ENCODE measurements around the gene RABGAP1L. TPM values are rescaled to one million over a fixed set of nuclear protein-coding genes. Genes with fewer than 3 reads are reported as not detected.
"Not testable (repeated sequence)": the region's sequence is repeated elsewhere in the genome, so short reads cannot be mapped to it uniquely, and the experiment has no call there.

Gene RABGAP1L
- total RNA-seq, 2 experiments from 2014 or later = 38.2 to 44.2 TPM

GRCh38 chr1:174519844-174520243 lies 360.5 kb downstream of the RABGAP1L start:
- no peak overlapping the region for H3K4me3 Mint-ChIP-seq
- H3K27ac Mint-ChIP-seq = no peak overlapping the region
- ATAC-seq = no peak
- H3K27me3 Mint-ChIP-seq (ENCODE audit: low read depth) = no peaks in the 10 kb centered on the region
- no peaks in the 10 kb centered on the region for H3K4me1 Mint-ChIP-seq (ENCODE audit: low read depth)
- ChIA-PET POLR2A (no interaction called here), CTCF (no interaction called here)
- H3K9me3 Mint-ChIP-seq (ENCODE audit: insufficient read depth) = peaks cover 12% of the 10 kb centered on the region
- no peaks in the 10 kb centered on the region for H3K36me3 Mint-ChIP-seq (ENCODE audit: low read depth)
- DNase-seq = no peak

GRCh38 chr1:174531751-174532150 lies 372.4 kb downstream of the RABGAP1L start:
- no peak overlapping the region for H3K27ac Mint-ChIP-seq
- CTCF ChIA-PET = no interaction called here
- H3K36me3 Mint-ChIP-seq (ENCODE audit: low read depth) = peaks cover 6% of the 10 kb centered on the region
- peaks cover 37% of the 10 kb centered on the region for H3K9me3 Mint-ChIP-seq (ENCODE audit: insufficient read depth)
- POLR2A ChIA-PET = no interaction called here
- ATAC-seq = no peak
- no peaks in the 10 kb centered on the region for H3K27me3 Mint-ChIP-seq (ENCODE audit: low read depth)
- no peak for DNase-seq
- H3K4me3 Mint-ChIP-seq = no peak overlapping the region
- peaks cover 6% of the 10 kb centered on the region for H3K4me1 Mint-ChIP-seq (ENCODE audit: low read depth)

GRCh38 chr1:174534789-174535188 lies 375.5 kb downstream of the RABGAP1L start:
- Mint-ChIP-seq H3K27ac (no peak overlapping the region), H3K36me3 (ENCODE audit: low read depth) (peaks cover 3% of the 10 kb centered on the region), H3K27me3 (ENCODE audit: low read depth) (no peaks in the 10 kb centered on the region), H3K4me3 (no peak overlapping the region), H3K4me1 (ENCODE audit: low read depth) (no peaks in the 10 kb centered on the region), H3K9me3 (ENCODE audit: insufficient read depth) (peaks cover 22% of the 10 kb centered on the region)
- ATAC-seq = no peak
- POLR2A ChIA-PET = no interaction called here
- no peak for DNase-seq
- CTCF ChIA-PET = no interaction called here

GRCh38 chr1:174535207-174535606 lies 375.9 kb downstream of the RABGAP1L start:
- peaks cover 22% of the 10 kb centered on the region for H3K9me3 Mint-ChIP-seq (ENCODE audit: insufficient read depth)
- H3K27ac Mint-ChIP-seq = no peak overlapping the region
- ChIA-PET CTCF (no interaction called here), POLR2A (no interaction called here)
- H3K4me3 Mint-ChIP-seq = no peak overlapping the region
- peaks cover 4% of the 10 kb centered on the region for H3K36me3 Mint-ChIP-seq (ENCODE audit: low read depth)
- ATAC-seq = no peak
- no peak for DNase-seq
- H3K27me3 Mint-ChIP-seq (ENCODE audit: low read depth) = no peaks in the 10 kb centered on the region
- no peaks in the 10 kb centered on the region for H3K4me1 Mint-ChIP-seq (ENCODE audit: low read depth)

- ATAC-seq; H3K27me3 Mint-ChIP-seq (ENCODE audit: low read depth); H3K4me1 Mint-ChIP-seq (ENCODE audit: low read depth); CTCF ChIA-PET; H3K9me3 Mint-ChIP-seq (ENCODE audit: insufficient read depth); H3K36me3 Mint-ChIP-seq (ENCODE audit: low read depth); POLR2A ChIA-PET; H3K27ac Mint-ChIP-seq; H3K4me3 Mint-ChIP-seq; DNase-seq: not testable (repeated sequence)
These were observed 384.1 kb downstream of the RABGAP1L start for GRCh38 chr1:174543421-174543820.

- DNase-seq (no peak), ATAC-seq (no peak)
- no peak overlapping the region for H3K27ac Mint-ChIP-seq
- H3K27me3 Mint-ChIP-seq (ENCODE audit: low read depth) = no peaks in the 10 kb centered on the region
- ChIA-PET CTCF (no interaction called here), POLR2A (no interaction called here)
- H3K4me3 Mint-ChIP-seq = no peak overlapping the region
- peaks cover 2% of the 10 kb centered on the region for H3K9me3 Mint-ChIP-seq (ENCODE audit: insufficient read depth)
- H3K4me1 Mint-ChIP-seq (ENCODE audit: low read depth) = no peaks in the 10 kb centered on the region
- peaks cover 3% of the 10 kb centered on the region for H3K36me3 Mint-ChIP-seq (ENCODE audit: low read depth)
These were observed 391.0 kb downstream of the RABGAP1L start for GRCh38 chr1:174550296-174550695.

GRCh38 chr1:174556392-174556791 lies 397.1 kb downstream of the RABGAP1L start:
- Mint-ChIP-seq H3K9me3 (ENCODE audit: insufficient read depth) (peaks cover 4% of the 10 kb centered on the region), H3K4me1 (ENCODE audit: low read depth) (no peaks in the 10 kb centered on the region), H3K27ac (no peak overlapping the region), H3K36me3 (ENCODE audit: low read depth) (peaks cover 5% of the 10 kb centered on the region), H3K27me3 (ENCODE audit: low read depth) (no peaks in the 10 kb centered on the region), H3K4me3 (no peak overlapping the region)
- POLR2A ChIA-PET = no interaction called here
- ATAC-seq (no peak), DNase-seq (no peak)
- CTCF ChIA-PET = no interaction called here

- POLR2A ChIA-PET = no interaction called here
- Mint-ChIP-seq H3K27ac (no peak overlapping the region), H3K4me3 (no peak overlapping the region), H3K36me3 (ENCODE audit: low read depth) (no peaks in the 10 kb centered on the region), H3K4me1 (ENCODE audit: low read depth) (no peaks in the 10 kb centered on the region), H3K9me3 (ENCODE audit: insufficient read depth) (peaks cover 3% of the 10 kb centered on the region), H3K27me3 (ENCODE audit: low read depth) (no peaks in the 10 kb centered on the region)
- CTCF ChIA-PET = interaction anchor here (1.4 kb wide), 1 partner anchor 24 kb away, joined by 3 read pairs; no protein-coding TSS in a partner anchor
- DNase-seq = no peak
- ATAC-seq = no peak
These were observed 409.2 kb downstream of the RABGAP1L start for GRCh38 chr1:174568551-174568950.

- Mint-ChIP-seq H3K27ac (no peak overlapping the region), H3K36me3 (ENCODE audit: low read depth) (no peaks in the 10 kb centered on the region), H3K9me3 (ENCODE audit: insufficient read depth) (peaks cover 9% of the 10 kb centered on the region), H3K27me3 (ENCODE audit: low read depth) (no peaks in the 10 kb centered on the region), H3K4me3 (no peak overlapping the region), H3K4me1 (ENCODE audit: low read depth) (no peaks in the 10 kb centered on the region)
- ATAC-seq (no peak), DNase-seq (no peak)
- CTCF ChIA-PET = interaction anchor here (1.4 kb wide), 1 partner anchor 25 kb away, joined by 3 read pairs; no protein-coding TSS in a partner anchor
- POLR2A ChIA-PET = no interaction called here
These were observed 409.9 kb downstream of the RABGAP1L start for GRCh38 chr1:174569240-174569639.

- POLR2A ChIA-PET = no interaction called here
- H3K27ac Mint-ChIP-seq = no peak overlapping the region
These were observed 413.5 kb downstream of the RABGAP1L start for GRCh38 chr1:174572771-174573170.

GRCh38 chr1:174576120-174576519 lies 416.8 kb downstream of the RABGAP1L start:
- POLR2A ChIA-PET; DNase-seq; H3K4me1 Mint-ChIP-seq (ENCODE audit: low read depth); H3K4me3 Mint-ChIP-seq; H3K27me3 Mint-ChIP-seq (ENCODE audit: low read depth); H3K27ac Mint-ChIP-seq; ATAC-seq; H3K36me3 Mint-ChIP-seq (ENCODE audit: low read depth): not testable (repeated sequence)
- H3K9me3 Mint-ChIP-seq (ENCODE audit: insufficient read depth) = peaks cover 22% of the 10 kb centered on the region
- CTCF ChIA-PET = interaction anchor here (0.6 kb wide), 1 partner anchor 338 kb away, joined by 3 read pairs; no protein-coding TSS in a partner anchor

More at GRCh38 chr1:174572771-174573170, 413.5 kb downstream of the RABGAP1L start:
- peaks cover 22% of the 10 kb centered on the region for H3K9me3 Mint-ChIP-seq (ENCODE audit: insufficient read depth)
- DNase-seq = no peak
- H3K4me1 Mint-ChIP-seq (ENCODE audit: low read depth) = no peaks in the 10 kb centered on the region
- H3K36me3 Mint-ChIP-seq (ENCODE audit: low read depth) = peaks cover 4% of the 10 kb centered on the region
- CTCF ChIA-PET = no interaction called here
- H3K27me3 Mint-ChIP-seq (ENCODE audit: low read depth) = no peaks in the 10 kb centered on the region
- no peak for ATAC-seq
- no peak overlapping the region for H3K4me3 Mint-ChIP-seq

GRCh38 chr1:174577681-174578080 lies 418.4 kb downstream of the RABGAP1L start:
- ATAC-seq (no peak), DNase-seq (no peak)
- Mint-ChIP-seq H3K9me3 (ENCODE audit: insufficient read depth) (peaks cover 22% of the 10 kb centered on the region), H3K4me3 (no peak overlapping the region), H3K4me1 (ENCODE audit: low read depth) (no peaks in the 10 kb centered on the region), H3K27me3 (ENCODE audit: low read depth) (no peaks in the 10 kb centered on the region), H3K36me3 (ENCODE audit: low read depth) (peaks cover 6% of the 10 kb centered on the region), H3K27ac (no peak overlapping the region)
- ChIA-PET CTCF (no interaction called here), POLR2A (no interaction called here)

- ChIA-PET CTCF (no interaction called here), POLR2A (no interaction called here)
- Mint-ChIP-seq H3K36me3 (ENCODE audit: low read depth) (peaks cover 4% of the 10 kb centered on the region), H3K9me3 (ENCODE audit: insufficient read depth) (peaks cover 3% of the 10 kb centered on the region), H3K4me3 (no peak overlapping the region), H3K4me1 (ENCODE audit: low read depth) (no peaks in the 10 kb centered on the region), H3K27ac (no peak overlapping the region), H3K27me3 (ENCODE audit: low read depth) (no peaks in the 10 kb centered on the region)
- no peak for DNase-seq
- ATAC-seq = no peak
These were observed 421.5 kb downstream of the RABGAP1L start for GRCh38 chr1:174580801-174581200.

All from activated CD8-positive, alpha-beta T cell treated with anti-CD3 and anti-CD28 coated beads, Interleukin-2, amount 10 ng/mL, durations not matched to agents 7 days and 5 days (primary cell).